ENCODE measurements around the gene ROPN1B. TPM values are rescaled to one million over a fixed set of nuclear protein-coding genes. Genes with fewer than 3 reads are reported as not detected.
A peak's percentile ranks its signal among the peaks of the same experiment; 100 is the strongest.
"Not testable (repeated sequence)": the region's sequence is repeated elsewhere in the genome, so short reads cannot be mapped to it uniquely, and the experiment has no call there.

ROPN1B gene
- total and polyA plus RNA-seq, 12 donors = 1.2 to 4.7 (median 3.2) TPM

GRCh38 chr3:125971997-125972944, 3.3 kb downstream of the ROPN1B start:
- WGBS, 2 donors = 1 to 4% methylated on average over 29 of the region's 31 CpGs
- H3K4me1 ChIP-seq = peaks cover 0 to 20% (median 7%) of the 10 kb centered on the region in 9 donors
- not testable (repeated sequence) for H3K9me3 ChIP-seq, H3K27ac ChIP-seq, H3K36me3 ChIP-seq
- TF ChIP-seq CTCF (IDR thresholded peaks at IDR 0.05) = peak; percentile 70 to 84 (median 79)
- peak; percentile 16 to 37 for DNase-seq
- H3K27me3 ChIP-seq = peaks cover 0 to 31% (median 21%) of the 10 kb centered on the region in 7 donors
- ATAC-seq = peak; percentile 65 to 85 (median 80)
- H3K4me3 ChIP-seq = peak overlapping the region in 9 of 10 donors; percentile 14 to 52 (median 41)
- intact Hi-C loops (cut with DNase I) = loop anchor here in 1 of 10 donors (10.0 kb wide), 1 partner anchor 113 kb away; the partner anchor contains the start of gene SLC41A3

GRCh38 chr3:125975245-125976002, 6.4 kb downstream of the ROPN1B start:
- Histone ChIP-seq H3K4me3 (peak overlapping the region in 2 of 10 donors; percentile 7 to 17), H3K27ac (peak overlapping the region in 2 of 10 donors; percentile 17 to 39)

GRCh38 chr3:125976003-125976390, 7.0 kb downstream of the ROPN1B start:
- H3K27me3 ChIP-seq = peaks cover 0 to 14% (median 9%) of the 10 kb centered on the region in 7 donors
- WGBS, 2 donors = 88 to 93% methylated on average over 3 of the region's 3 CpGs
- H3K27ac ChIP-seq, H3K9me3 ChIP-seq, H3K36me3 ChIP-seq, DNase-seq, ATAC-seq, H3K4me3 ChIP-seq: not testable (repeated sequence)
- H3K4me1 ChIP-seq = peaks cover 0 to 20% (median 7%) of the 10 kb centered on the region in 9 donors
- intact Hi-C loops (cut with DNase I) = loop anchor here in 2 of 10 donors (1.0 to 10.0 kb wide), 3 partner anchors 12 to 109 kb away; partner anchors contain the start of gene SLC41A3 (in 2 of the 2)

More at GRCh38 chr3:125975245-125976002, 6.4 kb downstream of the ROPN1B start:
- ATAC-seq = peak in 6 of 8 donors; percentile 36 to 66 (median 56)
- DNase-seq, H3K9me3 ChIP-seq, H3K36me3 ChIP-seq: not testable (repeated sequence)
- intact Hi-C loops (cut with DNase I) = loop anchor here in 2 of 10 donors (1.0 to 10.0 kb wide), 3 partner anchors 13 to 109 kb away; partner anchors contain the start of gene SLC41A3 (in 2 of the 2)
- 29 to 47% methylated on average over 9 of the region's 9 CpGs for WGBS, 2 donors
- Histone ChIP-seq H3K4me1 (peaks cover 0 to 20% (median 7%) of the 10 kb centered on the region in 9 donors), H3K27me3 (peaks cover 0 to 20% (median 10%) of the 10 kb centered on the region in 7 donors)

- intact Hi-C loops (cut with DNase I) = loop anchor here in 2 of 10 donors (5.0 to 10.0 kb wide), 2 partner anchors 105 to 108 kb away; partner anchors contain the start of gene SLC41A3 (in 2 of the 2)
- peak in 7 of 8 donors; percentile 20 to 66 (median 60) for ATAC-seq
- peak overlapping the region in 2 of 10 donors; percentile 35 to 51 for H3K27ac ChIP-seq
- 10 to 35% methylated on average over 4 of the region's 7 CpGs for WGBS, 2 donors
- H3K4me3 ChIP-seq, H3K27me3 ChIP-seq, H3K9me3 ChIP-seq, H3K36me3 ChIP-seq, DNase-seq: not testable (repeated sequence)
- peaks cover 0 to 14% (median 2%) of the 10 kb centered on the region in 9 donors for H3K4me1 ChIP-seq
These were observed 8.1 kb downstream of the ROPN1B start for GRCh38 chr3:125977104-125977503.

GRCh38 chr3:125984951-125985350, 16.0 kb downstream of the ROPN1B start:
- WGBS, 2 donors = 87 to 91% methylated on average over 2 of the region's 2 CpGs
- not testable (repeated sequence) for DNase-seq, H3K27me3 ChIP-seq, H3K27ac ChIP-seq, H3K4me1 ChIP-seq, H3K4me3 ChIP-seq, ATAC-seq, H3K9me3 ChIP-seq, H3K36me3 ChIP-seq
- intact Hi-C loops (cut with DNase I) = loop anchor here in 1 of 10 donors (10.0 kb wide), 1 partner anchor 100 kb away; the partner anchor contains the start of gene SLC41A3
